Measurements from ENCODE around the gene OR2J2.
"Not testable (repeated sequence)": the region's sequence is repeated elsewhere in the genome, so short reads cannot be mapped to it uniquely, and the experiment has no call there.

Gene OR2J2

GRCh38 chr6:29170607-29171006 is at the start of gene OR2J2:
OR2J2 (plus strand) TSS chr6:29170907; CDS start chr6:29173636, 2,729 bp downstream.
- not testable (repeated sequence) for DNase-seq (ENCODE audit: low spot score)

- no peak for DNase-seq (ENCODE audit: low spot score)
Observed at GRCh38 chr6:29129326-29130012, 41.2 kb upstream of the OR2J2 start.

- DNase-seq (ENCODE audit: low spot score): no peak
Observed at GRCh38 chr6:29130644-29131043, 40.1 kb upstream of the OR2J2 start.

- DNase-seq (ENCODE audit: low spot score): no peak
Observed at GRCh38 chr6:29131691-29132090, 39.0 kb upstream of the OR2J2 start.

GRCh38 chr6:29137724-29138123 is 33.0 kb upstream of the OR2J2 start:
- no peak for DNase-seq (ENCODE audit: low spot score)

- DNase-seq (ENCODE audit: low spot score): no peak
Observed at GRCh38 chr6:29141606-29142005, 29.1 kb upstream of the OR2J2 start.

GRCh38 chr6:29142309-29142708 is 28.4 kb upstream of the OR2J2 start:
- no peak for DNase-seq (ENCODE audit: low spot score)

GRCh38 chr6:29146179-29146578 is 24.5 kb upstream of the OR2J2 start:
- DNase-seq (ENCODE audit: low spot score): no peak

- no peak for DNase-seq (ENCODE audit: low spot score)
Observed at GRCh38 chr6:29147074-29147473, 23.6 kb upstream of the OR2J2 start.

- not testable (repeated sequence) for DNase-seq (ENCODE audit: low spot score)
Observed at GRCh38 chr6:29149444-29149843, 21.3 kb upstream of the OR2J2 start.

GRCh38 chr6:29153083-29153482 is 17.6 kb upstream of the OR2J2 start:
- no peak for DNase-seq (ENCODE audit: low spot score)

- not testable (repeated sequence) for DNase-seq (ENCODE audit: low spot score)
Observed at GRCh38 chr6:29155182-29155581, 15.5 kb upstream of the OR2J2 start.

- not testable (repeated sequence) for DNase-seq (ENCODE audit: low spot score)
Observed at GRCh38 chr6:29159922-29160321, 10.8 kb upstream of the OR2J2 start.

GRCh38 chr6:29165571-29165970 is 5.1 kb upstream of the OR2J2 start:
- DNase-seq (ENCODE audit: low spot score): not testable (repeated sequence)

- no peak for DNase-seq (ENCODE audit: low spot score)
Observed at GRCh38 chr6:29171736-29172135, 1.0 kb downstream of the OR2J2 start.

GRCh38 chr6:29183594-29183993 is 12.9 kb downstream of the OR2J2 start:
- DNase-seq (ENCODE audit: low spot score): no peak

GRCh38 chr6:29188659-29189058 is 18.0 kb downstream of the OR2J2 start:
- not testable (repeated sequence) for DNase-seq (ENCODE audit: low spot score)

GRCh38 chr6:29200767-29201662 is 30.3 kb downstream of the OR2J2 start:
- no peak for DNase-seq (ENCODE audit: low spot score)

GRCh38 chr6:29201966-29202365 is 31.3 kb downstream of the OR2J2 start:
- DNase-seq (ENCODE audit: low spot score): no peak

GRCh38 chr6:29211488-29211887 is 40.8 kb downstream of the OR2J2 start:
- DNase-seq (ENCODE audit: low spot score): no peak

- DNase-seq (ENCODE audit: low spot score): no peak
Observed at GRCh38 chr6:29216528-29216927, 45.8 kb downstream of the OR2J2 start.

- not testable (repeated sequence) for DNase-seq (ENCODE audit: low spot score)
Observed at GRCh38 chr6:29217242-29217641, 46.5 kb downstream of the OR2J2 start.

GRCh38 chr6:29218056-29218455 is 47.3 kb downstream of the OR2J2 start:
- DNase-seq (ENCODE audit: low spot score): not testable (repeated sequence)

All from AG20443 (cell line).